WTC11 (cell line): ENCODE data around the gene NFIL3. TPM values are rescaled to one million over a fixed set of nuclear protein-coding genes. Genes with fewer than 3 reads are reported as not detected.

Experiments
- ATAC-seq: fragments of 200-7000 bp; cut with Tn5 transposase; 2 replicates; pipeline ENCODE4 v1.10.0; 2021; ENCODE audit warnings: mild to moderate bottlenecking, moderate library complexity
- CTCF ChIA-PET: fragments of 300-600 bp; sonication (Branson Sonifier 250); formaldehyde crosslinking; loops from one replicate; lab custom pipeline; 2021; ENCODE audit warnings: antibody characterized with exemption; lab: Charles Lee
- POLR2A ChIA-PET: fragments of 350-600 bp; sonication (Branson Sonifier 250); formaldehyde crosslinking; loops from one replicate; lab custom pipeline; 2021; ENCODE audit warnings: antibody characterized with exemption; lab: Charles Lee
- DNase-seq: peaks from one replicate; pipeline ENCODE4 v3.0.0; 2021; ENCODE audit warnings: low spot score
- H3K27ac Mint-ChIP-seq: 2 replicates; pipeline ENCODE4 v1.8.0; 2021; ENCODE audit warnings: mixed read lengths
- H3K27me3 Mint-ChIP-seq: 2 replicates; pipeline ENCODE4 v1.8.0; 2021; ENCODE audit warnings: low read depth, mild to moderate bottlenecking, moderate library complexity, mixed read lengths
- H3K36me3 Mint-ChIP-seq: 2 replicates; pipeline ENCODE4 v1.8.0; 2021; ENCODE audit warnings: mixed read lengths
- H3K4me1 Mint-ChIP-seq: 2 replicates; pipeline ENCODE4 v1.8.0; 2022; ENCODE audit warnings: mixed read lengths
- H3K4me3 Mint-ChIP-seq: 2 replicates; pipeline ENCODE4 v1.8.0; 2021; ENCODE audit warnings: mild to moderate bottlenecking, moderate library complexity, mixed read lengths
- H3K9me3 Mint-ChIP-seq: 2 replicates; pipeline ENCODE4 v1.8.0; 2021; ENCODE audit warnings: mixed read lengths
- FOXJ3 ChIP-seq: sonication (generic); formaldehyde crosslinking; IDR thresholded peaks from 2 replicates; pipeline ENCODE4 v1.9.0; 2021; ENCODE audit warnings: missing genetic modification reagents, mild to moderate bottlenecking, borderline replicate concordance
- FOXP1 ChIP-seq: sonication (generic); formaldehyde crosslinking; IDR thresholded peaks from 2 replicates; pipeline ENCODE4 v1.8.0; 2022; ENCODE audit warnings: missing genetic modification reagents, mild to moderate bottlenecking, moderate library complexity, borderline replicate concordance
- HMGA2 ChIP-seq: fragments of 250-450 bp; sonication (Bioruptor Pico); IDR thresholded peaks from 2 replicates; pipeline ENCODE4 v1.4.0; 2021; ENCODE audit warnings: mild to moderate bottlenecking, moderate library complexity
- NFATC4 ChIP-seq: fragments of 250-450 bp; sonication (Bioruptor Pico); IDR thresholded peaks from 2 replicates; pipeline ENCODE4 v1.9.0; 2021; ENCODE audit warnings: mild to moderate bottlenecking
- NR3C1 ChIP-seq: sonication (generic); formaldehyde crosslinking; conservative IDR thresholded peaks from 2 replicates; pipeline ENCODE4 v1.8.1; 2023; ENCODE audit warnings: low read depth, mild to moderate bottlenecking, missing genetic modification reagents
- OVOL2 ChIP-seq: fragments of 250-450 bp; sonication (Bioruptor Pico); IDR thresholded peaks from 2 replicates; pipeline ENCODE4 v1.9.0; 2021; ENCODE audit warnings: mild to moderate bottlenecking, borderline replicate concordance
- SP1 ChIP-seq: sonication (generic); formaldehyde crosslinking; conservative IDR thresholded peaks from 2 replicates; pipeline ENCODE4 v1.8.1; 2022; ENCODE audit warnings: missing genetic modification reagents
- TP53 ChIP-seq: sonication (generic); formaldehyde crosslinking; IDR thresholded peaks from 2 replicates; pipeline ENCODE4 v1.8.1; 2023; ENCODE audit warnings: mild to moderate bottlenecking, missing genetic modification reagents
- ZNF138 ChIP-seq: sonication (generic); formaldehyde crosslinking; conservative IDR thresholded peaks from 2 replicates; pipeline ENCODE4 v1.8.1; 2022; ENCODE audit warnings: mild to moderate bottlenecking, moderate library complexity, missing genetic modification reagents
- ZNF232 ChIP-seq: sonication (generic); formaldehyde crosslinking; IDR thresholded peaks from 2 replicates; pipeline ENCODE4 v1.8.0; 2022; ENCODE audit warnings: mild to moderate bottlenecking, missing genetic modification reagents
- ZNF396 ChIP-seq: fragments of 250-450 bp; sonication (Bioruptor Pico); IDR thresholded peaks from 2 replicates; pipeline ENCODE4 v1.8.0; 2021; ENCODE audit warnings: mild to moderate bottlenecking, moderate library complexity, borderline replicate concordance
- ZNF671 ChIP-seq: fragments of 250-450 bp; sonication (Bioruptor Pico); IDR thresholded peaks from 2 replicates; pipeline ENCODE4 v1.8.0; 2021; ENCODE audit warnings: mild to moderate bottlenecking
- total RNA-seq: library from RNA; stranded (reverse); gene quantifications from 3 replicates; pipeline ENCODE4 v1.2.3, GENCODE V29; 2021
- TF ChIP-seq, protein P1 (sequence below): sonication (generic); formaldehyde crosslinking; conservative IDR thresholded peaks from 2 replicates; pipeline ENCODE4 v1.8.1; 2023; ENCODE audit warnings: mild to moderate bottlenecking, low read depth, missing genetic modification reagents, moderate library complexity
- TF ChIP-seq, protein P2 (sequence below): sonication (generic); formaldehyde crosslinking; IDR thresholded peaks from 2 replicates; pipeline ENCODE4 v1.8.1; 2023; ENCODE audit warnings: mild to moderate bottlenecking, moderate library complexity, missing genetic modification reagents
- TF ChIP-seq, protein P3 (sequence below): sonication (generic); formaldehyde crosslinking; IDR thresholded peaks from 2 replicates; pipeline ENCODE4 v1.8.1; 2022; ENCODE audit warnings: mild to moderate bottlenecking, moderate library complexity, missing genetic modification reagents
- TF ChIP-seq, protein P4 (sequence below): fragments of 200-600 bp; IDR thresholded peaks from 2 replicates; pipeline ENCODE4 v1.8.0; 2022; ENCODE audit warnings: antibody characterized with exemption
- TF ChIP-seq, protein P5 (sequence below): sonication (generic); formaldehyde crosslinking; IDR thresholded peaks from 2 replicates; pipeline ENCODE4 v1.8.1; 2023; ENCODE audit warnings: mild to moderate bottlenecking, missing genetic modification reagents

The NFIL3 gene
- total RNA-seq, 1 experiment from 2014 or later: 11.8 TPM

DNA sequence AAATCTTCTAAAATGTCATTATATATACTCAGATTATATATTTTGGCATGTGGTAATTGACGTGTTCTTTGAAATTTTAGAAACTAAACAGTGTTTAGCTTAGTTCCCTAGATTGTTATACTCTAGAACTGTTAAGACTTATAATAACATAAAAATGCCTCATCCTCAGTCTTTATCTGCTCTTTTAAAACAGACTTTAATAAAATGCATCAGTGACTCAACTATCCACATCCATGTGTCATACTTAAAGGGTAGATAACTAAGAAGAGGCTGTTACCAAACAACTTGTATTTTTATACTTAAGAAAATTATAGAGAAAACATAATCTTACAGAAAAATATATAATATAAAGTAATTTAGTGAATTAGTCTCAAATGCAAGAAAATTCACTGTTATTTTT lies 15.2 kb downstream of the NFIL3 start:
- peaks cover 28% of the 10 kb centered on the region for H3K36me3 Mint-ChIP-seq
- ChIA-PET POLR2A (no interaction called here), CTCF (no interaction called here)
- no peaks in the 10 kb centered on the region for H3K27me3 Mint-ChIP-seq
- no peak for TF ChIP-seq FOXJ3 (CRISPR knock-in tag)
- TF ChIP-seq OVOL2 (CRISPR knock-in tag): no peak
- TF ChIP-seq ZNF396 (CRISPR knock-in tag): no peak
- no peak for TF ChIP-seq NR3C1
- no peak for TF ChIP-seq HMGA2 (CRISPR knock-in tag)
- TF ChIP-seq, protein P1, sequence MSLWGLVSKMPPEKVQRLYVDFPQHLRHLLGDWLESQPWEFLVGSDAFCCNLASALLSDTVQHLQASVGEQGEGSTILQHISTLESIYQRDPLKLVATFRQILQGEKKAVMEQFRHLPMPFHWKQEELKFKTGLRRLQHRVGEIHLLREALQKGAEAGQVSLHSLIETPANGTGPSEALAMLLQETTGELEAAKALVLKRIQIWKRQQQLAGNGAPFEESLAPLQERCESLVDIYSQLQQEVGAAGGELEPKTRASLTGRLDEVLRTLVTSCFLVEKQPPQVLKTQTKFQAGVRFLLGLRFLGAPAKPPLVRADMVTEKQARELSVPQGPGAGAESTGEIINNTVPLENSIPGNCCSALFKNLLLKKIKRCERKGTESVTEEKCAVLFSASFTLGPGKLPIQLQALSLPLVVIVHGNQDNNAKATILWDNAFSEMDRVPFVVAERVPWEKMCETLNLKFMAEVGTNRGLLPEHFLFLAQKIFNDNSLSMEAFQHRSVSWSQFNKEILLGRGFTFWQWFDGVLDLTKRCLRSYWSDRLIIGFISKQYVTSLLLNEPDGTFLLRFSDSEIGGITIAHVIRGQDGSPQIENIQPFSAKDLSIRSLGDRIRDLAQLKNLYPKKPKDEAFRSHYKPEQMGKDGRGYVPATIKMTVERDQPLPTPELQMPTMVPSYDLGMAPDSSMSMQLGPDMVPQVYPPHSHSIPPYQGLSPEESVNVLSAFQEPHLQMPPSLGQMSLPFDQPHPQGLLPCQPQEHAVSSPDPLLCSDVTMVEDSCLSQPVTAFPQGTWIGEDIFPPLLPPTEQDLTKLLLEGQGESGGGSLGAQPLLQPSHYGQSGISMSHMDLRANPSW: no peak
- no peak for TF ChIP-seq NFATC4 (CRISPR knock-in tag)
- H3K27ac Mint-ChIP-seq: no peak overlapping the region
- H3K4me3 Mint-ChIP-seq: no peak overlapping the region
- H3K9me3 Mint-ChIP-seq: no peaks in the 10 kb centered on the region
- ATAC-seq (no peak), DNase-seq (no peak)
- no peaks in the 10 kb centered on the region; the same call in 1 of the 2 replicates for H3K4me1 Mint-ChIP-seq

DNA sequence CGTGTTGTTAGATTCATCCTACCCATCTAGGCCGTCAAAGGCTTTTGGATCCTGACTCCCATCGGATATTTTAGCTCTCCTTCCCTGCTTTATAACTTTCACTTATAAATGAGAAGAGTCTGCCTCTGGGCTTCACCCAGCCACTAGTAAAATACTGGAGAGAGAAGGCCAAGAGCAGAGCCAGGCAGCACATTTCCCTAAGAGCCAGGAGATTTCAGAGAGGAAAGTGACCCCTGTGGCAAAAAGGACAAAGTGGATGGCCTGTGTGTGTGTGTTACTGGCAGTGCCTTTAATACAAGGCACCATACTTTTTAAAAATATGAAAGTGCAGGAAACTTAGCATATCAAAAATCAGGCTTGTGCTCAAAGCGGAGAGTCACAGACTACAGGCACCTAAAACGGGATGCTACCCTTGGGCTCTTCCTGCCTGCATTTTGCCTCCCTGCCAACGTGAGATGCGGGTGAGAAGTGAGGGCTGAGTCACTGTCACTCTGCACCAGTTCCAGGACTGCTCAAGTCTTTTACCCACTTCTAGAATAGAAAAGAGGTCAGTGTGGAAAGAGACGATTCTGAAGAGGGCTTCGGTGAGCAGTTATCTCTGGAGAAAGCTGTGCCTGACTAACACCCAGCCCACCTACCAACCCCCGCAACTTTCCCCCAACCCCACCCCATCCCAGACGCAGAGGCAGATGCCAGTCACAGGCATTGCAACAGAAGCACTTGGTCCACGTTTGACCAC lies 15.9 kb downstream of the NFIL3 start:
- no peaks in the 10 kb centered on the region for H3K27me3 Mint-ChIP-seq
- no peaks in the 10 kb centered on the region for H3K9me3 Mint-ChIP-seq
- ChIA-PET POLR2A (no interaction called here), CTCF (no interaction called here)
- no peak for ATAC-seq
- H3K4me1 Mint-ChIP-seq: no peaks in the 10 kb centered on the region; the same call in 1 of the 2 replicates
- TF ChIP-seq ZNF138 (CRISPR knock-in tag) (no peak), ZNF671 (CRISPR knock-in tag) (no peak), SP1 (CRISPR knock-in tag) (no peak)
- TF ChIP-seq, protein P2, sequence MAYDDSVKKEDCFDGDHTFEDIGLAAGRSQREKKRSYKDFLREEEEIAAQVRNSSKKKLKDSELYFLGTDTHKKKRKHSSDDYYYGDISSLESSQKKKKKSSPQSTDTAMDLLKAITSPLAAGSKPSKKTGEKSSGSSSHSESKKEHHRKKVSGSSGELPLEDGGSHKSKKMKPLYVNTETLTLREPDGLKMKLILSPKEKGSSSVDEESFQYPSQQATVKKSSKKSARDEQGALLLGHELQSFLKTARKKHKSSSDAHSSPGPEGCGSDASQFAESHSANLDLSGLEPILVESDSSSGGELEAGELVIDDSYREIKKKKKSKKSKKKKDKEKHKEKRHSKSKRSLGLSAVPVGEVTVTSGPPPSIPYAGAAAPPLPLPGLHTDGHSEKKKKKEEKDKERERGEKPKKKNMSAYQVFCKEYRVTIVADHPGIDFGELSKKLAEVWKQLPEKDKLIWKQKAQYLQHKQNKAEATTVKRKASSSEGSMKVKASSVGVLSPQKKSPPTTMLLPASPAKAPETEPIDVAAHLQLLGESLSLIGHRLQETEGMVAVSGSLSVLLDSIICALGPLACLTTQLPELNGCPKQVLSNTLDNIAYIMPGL (CRISPR knock-in tag): no peak
- H3K27ac Mint-ChIP-seq: no peak overlapping the region
- peaks cover 28% of the 10 kb centered on the region for H3K36me3 Mint-ChIP-seq
- H3K4me3 Mint-ChIP-seq: no peak overlapping the region
- no peak for DNase-seq

DNA sequence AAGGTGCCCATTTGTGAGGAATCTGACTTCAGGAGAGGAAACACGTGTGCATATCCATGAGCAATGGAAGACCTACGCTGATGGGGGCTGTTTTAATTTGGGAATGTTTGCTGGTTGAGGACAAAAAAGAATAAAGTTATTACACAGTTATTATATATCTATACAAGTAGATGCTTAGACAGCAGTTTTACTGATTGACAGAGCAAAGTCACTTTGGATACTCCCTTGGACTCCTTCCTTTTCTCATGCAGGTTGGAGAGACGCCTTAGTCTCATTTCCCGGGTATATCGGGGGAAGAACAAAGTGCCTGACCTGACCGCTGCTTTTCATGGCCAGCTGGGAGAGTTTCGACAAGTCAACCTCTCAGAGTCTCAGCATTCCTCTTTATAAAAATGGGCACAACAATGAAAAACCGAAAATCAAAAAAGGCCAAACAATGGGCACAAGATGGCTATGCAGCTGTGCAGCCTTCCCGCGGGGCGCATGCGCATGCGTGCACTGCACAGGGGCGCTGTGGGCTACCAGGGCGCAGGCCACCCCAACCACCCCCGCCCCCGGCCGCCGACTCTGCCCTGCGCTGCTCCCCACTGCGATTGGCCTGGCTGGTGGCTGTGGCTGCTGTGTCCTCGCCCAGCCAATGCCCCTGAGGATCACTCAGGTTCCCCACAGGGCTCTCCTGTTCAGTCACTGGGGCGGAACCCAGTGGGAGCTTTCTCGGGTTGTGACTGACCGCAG lies 18.1 kb downstream of the NFIL3 start:
- DNase-seq (no peak), ATAC-seq (peak; percentile 26; the same call in 1 of the 2 replicates)
- no peak for TF ChIP-seq ZNF232 (CRISPR knock-in tag)
- TF ChIP-seq, protein P3, sequence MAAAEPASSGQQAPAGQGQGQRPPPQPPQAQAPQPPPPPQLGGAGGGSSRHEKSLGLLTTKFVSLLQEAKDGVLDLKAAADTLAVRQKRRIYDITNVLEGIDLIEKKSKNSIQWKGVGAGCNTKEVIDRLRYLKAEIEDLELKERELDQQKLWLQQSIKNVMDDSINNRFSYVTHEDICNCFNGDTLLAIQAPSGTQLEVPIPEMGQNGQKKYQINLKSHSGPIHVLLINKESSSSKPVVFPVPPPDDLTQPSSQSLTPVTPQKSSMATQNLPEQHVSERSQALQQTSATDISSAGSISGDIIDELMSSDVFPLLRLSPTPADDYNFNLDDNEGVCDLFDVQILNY (CRISPR knock-in tag): no peak
- TF ChIP-seq FOXP1 (CRISPR knock-in tag): no peak
- TF ChIP-seq, protein P1: no peak
- TF ChIP-seq, protein P4, sequence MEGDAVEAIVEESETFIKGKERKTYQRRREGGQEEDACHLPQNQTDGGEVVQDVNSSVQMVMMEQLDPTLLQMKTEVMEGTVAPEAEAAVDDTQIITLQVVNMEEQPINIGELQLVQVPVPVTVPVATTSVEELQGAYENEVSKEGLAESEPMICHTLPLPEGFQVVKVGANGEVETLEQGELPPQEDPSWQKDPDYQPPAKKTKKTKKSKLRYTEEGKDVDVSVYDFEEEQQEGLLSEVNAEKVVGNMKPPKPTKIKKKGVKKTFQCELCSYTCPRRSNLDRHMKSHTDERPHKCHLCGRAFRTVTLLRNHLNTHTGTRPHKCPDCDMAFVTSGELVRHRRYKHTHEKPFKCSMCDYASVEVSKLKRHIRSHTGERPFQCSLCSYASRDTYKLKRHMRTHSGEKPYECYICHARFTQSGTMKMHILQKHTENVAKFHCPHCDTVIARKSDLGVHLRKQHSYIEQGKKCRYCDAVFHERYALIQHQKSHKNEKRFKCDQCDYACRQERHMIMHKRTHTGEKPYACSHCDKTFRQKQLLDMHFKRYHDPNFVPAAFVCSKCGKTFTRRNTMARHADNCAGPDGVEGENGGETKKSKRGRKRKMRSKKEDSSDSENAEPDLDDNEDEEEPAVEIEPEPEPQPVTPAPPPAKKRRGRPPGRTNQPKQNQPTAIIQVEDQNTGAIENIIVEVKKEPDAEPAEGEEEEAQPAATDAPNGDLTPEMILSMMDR: no peak
- TF ChIP-seq TP53: no peak
- TF ChIP-seq, protein P5, sequence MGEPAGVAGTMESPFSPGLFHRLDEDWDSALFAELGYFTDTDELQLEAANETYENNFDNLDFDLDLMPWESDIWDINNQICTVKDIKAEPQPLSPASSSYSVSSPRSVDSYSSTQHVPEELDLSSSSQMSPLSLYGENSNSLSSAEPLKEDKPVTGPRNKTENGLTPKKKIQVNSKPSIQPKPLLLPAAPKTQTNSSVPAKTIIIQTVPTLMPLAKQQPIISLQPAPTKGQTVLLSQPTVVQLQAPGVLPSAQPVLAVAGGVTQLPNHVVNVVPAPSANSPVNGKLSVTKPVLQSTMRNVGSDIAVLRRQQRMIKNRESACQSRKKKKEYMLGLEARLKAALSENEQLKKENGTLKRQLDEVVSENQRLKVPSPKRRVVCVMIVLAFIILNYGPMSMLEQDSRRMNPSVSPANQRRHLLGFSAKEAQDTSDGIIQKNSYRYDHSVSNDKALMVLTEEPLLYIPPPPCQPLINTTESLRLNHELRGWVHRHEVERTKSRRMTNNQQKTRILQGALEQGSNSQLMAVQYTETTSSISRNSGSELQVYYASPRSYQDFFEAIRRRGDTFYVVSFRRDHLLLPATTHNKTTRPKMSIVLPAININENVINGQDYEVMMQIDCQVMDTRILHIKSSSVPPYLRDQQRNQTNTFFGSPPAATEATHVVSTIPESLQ: no peak
- CTCF ChIA-PET: no interaction called here
- H3K9me3 Mint-ChIP-seq: no peaks in the 10 kb centered on the region
- H3K27ac Mint-ChIP-seq: no peak overlapping the region
- POLR2A ChIA-PET: interaction anchor here (0.5 kb wide), 1 partner anchor 70 kb away, joined by 3 read pairs; no protein-coding TSS in a partner anchor
- peaks cover 26% of the 10 kb centered on the region for H3K36me3 Mint-ChIP-seq
- no peaks in the 10 kb centered on the region for H3K27me3 Mint-ChIP-seq
- no peak overlapping the region for H3K4me3 Mint-ChIP-seq
- no peaks in the 10 kb centered on the region; the same call in 1 of the 2 replicates for H3K4me1 Mint-ChIP-seq
